ENCODE results near the gene SKAP1. TPM values are rescaled to one million over a fixed set of nuclear protein-coding genes. Genes with fewer than 3 reads are reported as not detected.

The SKAP1 gene
- total RNA-seq, 4 donors from 2014 or later = 0.33 to 2.1 (median 1.0) TPM

GRCh38 chr17:48352630-48353029 lies 77.4 kb downstream of the SKAP1 start:
- Histone ChIP-seq H3K9me3 (no peaks in the 10 kb centered on the region), H3K36me3 (no peaks in the 10 kb centered on the region), H3K4me1 (no peaks in the 10 kb centered on the region), H3K4me3 (replicated peaks in 1 of 3) (no peak overlapping the region), H3K27me3 (no peaks in the 10 kb centered on the region), H3K27ac (no peak overlapping the region)
- no peak for DNase-seq
- intact Hi-C loops (cut with DNase I) = no loop called here
- TF ChIP-seq POLR2A (IDR thresholded peaks at IDR 0.05) = no peak
- TF ChIP-seq CTCF (IDR thresholded peaks at IDR 0.05) = no peak

- intact Hi-C loops (cut with DNase I) = no loop called here
- Histone ChIP-seq H3K36me3 (no peaks in the 10 kb centered on the region), H3K4me3 (replicated peaks in 1 of 3) (no peak overlapping the region), H3K4me1 (no peaks in the 10 kb centered on the region), H3K27me3 (no peaks in the 10 kb centered on the region), H3K9me3 (no peaks in the 10 kb centered on the region), H3K27ac (no peak overlapping the region)
- DNase-seq = no peak
- TF ChIP-seq CTCF (IDR thresholded peaks at IDR 0.05) = peak; percentile 30 to 69 (median 48)
- TF ChIP-seq POLR2A (IDR thresholded peaks at IDR 0.05) = no peak
Observed at GRCh38 chr17:48351911-48352332, 78.1 kb downstream of the SKAP1 start.

GRCh38 chr17:48348352-48348751 lies 81.7 kb downstream of the SKAP1 start:
- H3K4me1 ChIP-seq = no peaks in the 10 kb centered on the region
- intact Hi-C loops (cut with DNase I) = no loop called here
- no peaks in the 10 kb centered on the region for H3K9me3 ChIP-seq
- no peak for DNase-seq
- no peaks in the 10 kb centered on the region for H3K27me3 ChIP-seq
- H3K27ac ChIP-seq = no peak overlapping the region
- H3K4me3 ChIP-seq (replicated peaks in 1 of 3) = no peak overlapping the region
- TF ChIP-seq CTCF (IDR thresholded peaks at IDR 0.05) (no peak), POLR2A (IDR thresholded peaks at IDR 0.05) (no peak)
- H3K36me3 ChIP-seq = no peaks in the 10 kb centered on the region

- Histone ChIP-seq H3K27ac (no peak overlapping the region), H3K9me3 (no peaks in the 10 kb centered on the region), H3K36me3 (no peaks in the 10 kb centered on the region), H3K4me1 (no peaks in the 10 kb centered on the region), H3K4me3 (replicated peaks in 1 of 3) (no peak overlapping the region), H3K27me3 (no peaks in the 10 kb centered on the region)
- intact Hi-C loops (cut with DNase I) = no loop called here
- no peak for DNase-seq
- TF ChIP-seq POLR2A (IDR thresholded peaks at IDR 0.05) (no peak), CTCF (IDR thresholded peaks at IDR 0.05) (no peak)
Observed at GRCh38 chr17:48347177-48347576, 82.8 kb downstream of the SKAP1 start.

- Histone ChIP-seq H3K27me3 (peaks cover 5% of the 10 kb centered on the region), H3K4me1 (no peaks in the 10 kb centered on the region), H3K36me3 (no peaks in the 10 kb centered on the region), H3K27ac (no peak overlapping the region), H3K4me3 (replicated peaks in 1 of 3) (no peak overlapping the region), H3K9me3 (no peaks in the 10 kb centered on the region)
- no peak for TF ChIP-seq CTCF (IDR thresholded peaks at IDR 0.05)
- TF ChIP-seq POLR2A (IDR thresholded peaks at IDR 0.05) = no peak
- DNase-seq = no peak
- intact Hi-C loops (cut with DNase I) = no loop called here
Observed at GRCh38 chr17:48344251-48344650, 85.8 kb downstream of the SKAP1 start.

All from thyroid gland (tissue), 4 donors.